HG02588 (cell line): ENCODE results near the gene PNPLA2.

Source experiments
- ATAC-seq: cut with Tn5 transposase; IDR thresholded peaks from one replicate; pipeline ENCODE4 v1.9.1; 2021; ENCODE audit warnings: mild to moderate bottlenecking, moderate library complexity; ENCODE audit not compliant: unreplicated experiment

Gene PNPLA2

DNA sequence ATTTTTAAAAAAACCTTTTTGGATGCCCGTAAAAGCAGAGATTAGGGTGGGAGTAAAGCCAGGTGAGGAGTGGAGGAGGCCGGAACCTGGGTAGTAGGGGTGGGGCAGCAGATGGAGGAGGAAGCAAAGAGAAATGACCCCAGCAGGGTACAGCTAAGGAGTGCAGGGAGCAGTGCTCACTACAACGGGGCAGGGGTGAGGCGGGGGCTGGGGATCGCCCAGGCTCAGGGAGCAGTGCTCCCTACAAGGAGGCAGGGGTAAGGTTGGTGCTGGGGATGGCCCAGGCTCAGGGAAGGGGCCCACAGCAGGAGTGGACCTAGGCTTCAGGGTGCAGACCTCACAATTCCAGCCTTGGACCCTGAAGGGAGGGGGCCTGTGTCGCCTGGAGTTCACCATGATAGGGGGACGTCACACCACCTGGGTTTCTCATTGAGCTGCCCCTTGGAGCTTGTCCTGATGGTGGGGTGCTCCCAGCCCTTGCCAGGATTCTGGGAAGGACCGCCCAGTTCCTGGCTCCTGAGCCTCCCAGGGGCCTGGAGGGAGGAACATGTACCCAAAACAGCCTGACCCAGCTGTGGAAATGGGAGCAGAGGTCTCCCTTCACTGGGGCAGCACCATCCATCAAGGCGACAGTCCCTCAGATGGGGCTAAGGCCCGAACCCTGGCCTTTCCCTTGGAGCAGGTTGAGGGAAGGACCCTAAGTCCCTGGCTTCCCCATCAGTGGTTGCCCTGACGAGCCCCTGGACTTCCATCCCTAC lies 2.9 kb upstream of the PNPLA2 start:
- ATAC-seq = no peak

DNA sequence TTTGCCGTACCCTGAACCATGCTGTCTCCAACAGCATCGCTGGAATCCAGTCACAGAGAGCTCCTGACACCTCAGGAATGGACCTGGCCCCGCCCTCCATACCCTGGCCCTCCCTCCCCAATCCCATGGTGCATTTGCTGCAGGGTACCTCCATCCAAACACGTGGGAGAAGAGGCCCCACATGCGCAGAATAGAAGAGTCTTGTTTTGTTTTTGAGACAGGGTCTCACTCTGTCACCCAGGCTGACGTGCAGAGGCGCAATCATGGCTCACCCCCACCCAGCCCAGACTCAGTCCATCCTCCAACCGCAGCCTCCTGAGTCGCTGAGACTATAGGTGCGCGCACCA lies 2.3 kb upstream of the PNPLA2 start:
- ATAC-seq = no peak

- ATAC-seq = peak; percentile 58
These were observed 616 bp downstream of the PNPLA2 start for GRCh38 chr11:819129-819931.

DNA sequence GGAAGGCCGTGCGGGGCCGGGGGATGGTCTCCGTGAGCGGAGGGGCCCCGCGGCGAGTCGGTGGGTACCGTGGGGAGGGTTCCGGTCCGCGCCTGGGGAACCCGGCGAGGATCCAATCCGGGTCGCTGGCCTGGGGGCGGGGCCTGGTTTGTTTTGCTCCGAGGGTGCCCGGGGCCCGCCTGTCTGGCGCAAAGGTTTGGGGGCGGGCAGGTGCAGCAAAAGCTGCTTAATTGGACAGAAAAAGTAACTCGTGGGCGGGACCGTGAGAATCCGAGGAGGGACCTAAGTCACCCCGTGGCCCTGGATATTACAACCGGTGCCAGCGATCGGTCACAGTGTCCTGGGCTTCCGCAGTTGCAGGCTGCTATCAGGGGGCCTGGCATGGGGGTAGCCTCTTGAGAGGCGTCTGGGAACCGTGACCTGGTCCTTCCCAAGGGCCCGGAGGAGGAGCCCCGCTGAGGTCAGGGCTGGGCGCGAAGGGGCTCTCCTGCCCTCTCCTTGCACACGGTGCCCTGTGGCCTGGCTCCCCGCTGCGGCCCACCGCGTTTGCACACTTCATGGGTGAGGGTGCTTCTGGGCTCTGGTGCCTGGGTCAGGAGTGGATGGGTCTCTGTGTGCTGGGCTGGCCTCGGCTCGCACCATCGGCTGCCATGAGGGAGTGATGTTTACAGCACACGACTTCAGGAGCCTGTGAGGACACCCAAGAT lies 1.4 kb downstream of the PNPLA2 start:
- peak; percentile 54 for ATAC-seq

GRCh38 chr11:820655-821511 lies 2.2 kb downstream of the PNPLA2 start:
- no peak for ATAC-seq

- ATAC-seq = no peak
These were observed 3.0 kb downstream of the PNPLA2 start for GRCh38 chr11:821512-822371.

- ATAC-seq = no peak
These were observed 5.0 kb downstream of the PNPLA2 start for GRCh38 chr11:823441-824291.

GRCh38 chr11:824292-824880 lies 5.7 kb downstream of the PNPLA2 start:
- no peak for ATAC-seq

DNA sequence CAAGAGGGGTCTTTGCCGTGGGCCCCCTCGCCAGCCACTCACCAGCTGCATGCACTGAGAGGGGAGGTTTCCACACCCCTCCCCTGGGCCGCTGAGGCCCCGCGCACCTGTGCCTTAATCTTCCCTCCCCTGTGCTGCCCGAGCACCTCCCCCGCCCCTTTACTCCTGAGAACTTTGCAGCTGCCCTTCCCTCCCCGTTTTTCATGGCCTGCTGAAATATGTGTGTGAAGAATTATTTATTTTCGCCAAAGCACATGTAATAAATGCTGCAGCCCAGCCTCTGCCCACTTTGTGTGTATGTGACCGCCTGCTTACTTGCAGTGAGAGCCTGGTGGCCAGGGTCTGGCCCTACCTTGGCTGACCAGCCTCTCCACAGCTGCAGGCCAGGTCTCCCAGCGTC lies 6.2 kb downstream of the PNPLA2 start:
- no peak for ATAC-seq

DNA sequence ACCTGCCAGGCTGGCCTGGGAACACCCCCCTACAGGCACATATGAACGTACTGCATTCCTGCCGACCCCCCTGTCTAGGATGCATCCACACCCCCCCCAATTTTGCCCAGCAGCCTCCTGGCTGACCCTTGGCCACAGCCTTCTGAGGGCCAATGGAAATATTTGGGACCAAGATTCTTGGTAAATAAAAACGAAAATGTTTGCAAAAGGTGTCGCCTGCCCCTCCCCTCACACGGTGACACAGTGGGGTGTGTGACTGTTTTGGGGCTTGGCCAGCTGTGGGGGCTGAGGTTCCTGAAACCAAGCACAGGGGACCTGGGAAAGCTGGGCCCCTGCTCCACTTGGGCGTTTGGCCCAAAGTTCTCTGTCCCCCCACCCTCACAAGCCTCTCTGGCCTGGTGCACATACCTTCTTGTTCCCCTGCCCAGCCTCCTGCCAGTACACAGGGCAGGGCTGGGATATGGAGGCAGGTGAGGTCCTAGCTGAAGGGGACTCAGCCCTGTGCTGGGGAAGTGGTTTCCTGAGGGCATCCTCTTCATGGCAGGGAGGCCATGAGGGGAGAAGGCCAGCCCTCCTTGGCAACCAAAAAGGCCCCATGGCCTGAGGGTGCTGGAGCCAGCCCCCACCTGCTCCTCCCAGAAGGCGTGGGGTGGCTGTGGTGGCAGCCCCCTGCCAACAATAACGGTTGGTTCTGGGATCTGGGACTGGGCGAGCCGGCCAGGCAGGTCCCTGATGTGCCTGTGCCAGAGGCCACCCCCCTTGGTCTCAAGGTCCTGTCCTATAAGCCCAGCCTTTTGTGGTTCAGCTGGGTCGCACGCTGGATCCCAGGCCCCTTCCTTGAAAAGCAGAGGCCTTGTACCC lies 6.9 kb downstream of the PNPLA2 start:
- no peak for ATAC-seq

- ATAC-seq = no peak
These were observed 7.5 kb downstream of the PNPLA2 start for GRCh38 chr11:826227-826621.

DNA sequence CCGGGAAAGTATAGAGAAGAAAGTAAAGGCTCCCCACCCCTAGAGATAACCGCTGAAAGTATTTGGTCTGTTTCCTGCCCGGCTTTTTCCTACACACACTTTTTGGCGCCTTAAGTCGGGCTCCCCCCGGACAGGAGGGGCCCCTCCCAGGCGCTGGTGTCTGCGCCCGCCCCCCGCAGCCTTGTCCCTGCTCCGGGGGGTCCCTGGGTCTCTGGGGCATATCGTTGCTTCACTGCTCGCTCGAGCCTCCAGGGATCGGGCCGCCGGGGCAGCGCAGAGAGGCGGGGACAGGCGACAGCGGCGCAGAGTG lies 8.1 kb downstream of the PNPLA2 start:
- ATAC-seq = no peak

- peak; percentile 29 for ATAC-seq
These were observed 8.6 kb downstream of the PNPLA2 start for GRCh38 chr11:827146-827896.

DNA sequence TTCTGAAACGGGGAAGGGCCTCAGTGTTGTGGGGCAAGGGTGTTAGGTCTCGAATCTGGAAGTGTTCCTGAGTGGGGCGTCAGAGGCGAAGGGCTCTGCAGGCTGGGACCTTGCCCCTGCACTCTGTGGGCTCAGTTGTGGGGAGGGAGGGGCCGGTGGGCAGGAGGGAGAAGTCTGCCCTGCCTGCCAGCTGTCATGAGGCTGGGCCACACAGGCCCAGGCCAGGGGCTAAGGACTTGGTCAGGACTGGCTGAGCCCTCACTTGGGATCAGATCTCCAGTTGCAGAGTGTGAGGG lies 9.1 kb downstream of the PNPLA2 start, which contains the start of gene CRACR2B:
TSS of gene CRACR2B (plus strand) at position 23 of the 296 bp plus-strand sequence. CDS start 689 bp downstream, outside the sequence.
- ATAC-seq = no peak

- no peak for ATAC-seq
These were observed 9.9 kb downstream of the PNPLA2 start for GRCh38 chr11:828506-829175.

DNA sequence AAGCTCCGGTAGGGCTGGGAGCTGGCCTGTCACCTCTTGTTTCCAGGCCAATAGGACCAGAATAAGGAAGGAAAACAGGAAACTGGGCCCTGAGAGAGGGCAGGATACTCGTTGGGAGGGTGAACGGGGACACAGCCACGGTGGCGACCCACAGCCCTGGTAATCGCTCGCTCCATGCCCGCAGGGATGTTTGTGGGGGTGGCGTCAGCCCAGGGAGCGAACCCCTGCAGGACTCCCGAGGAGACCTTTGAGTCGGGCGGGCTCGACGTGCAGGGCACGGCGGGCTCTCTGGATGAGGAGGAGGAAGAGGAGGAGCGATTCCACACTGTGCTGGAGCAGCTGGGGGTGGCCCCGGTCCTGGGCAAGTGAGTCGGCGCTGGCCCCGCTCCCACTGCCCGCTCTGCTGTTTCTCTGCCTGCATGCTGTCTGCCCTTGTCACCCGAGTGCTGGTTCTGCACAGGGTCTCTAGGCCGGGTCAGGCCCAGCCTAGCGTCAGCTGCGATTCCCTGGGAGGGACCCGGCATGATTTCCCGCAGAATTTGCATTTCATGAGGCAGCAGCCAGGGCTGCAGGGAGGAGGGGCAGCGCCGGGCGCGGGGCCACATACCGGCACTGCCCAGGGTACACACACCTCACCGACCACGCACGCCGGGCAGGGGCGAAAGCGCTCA lies 10.6 kb downstream of the PNPLA2 start:
- no peak for ATAC-seq
